NCI-H526 treated with DMSO at 0.1 percent for 48 hours (cell line): ENCODE data around the gene SLC25A48.

Source experiments
- DNase-seq: peaks from one replicate; lab custom pipeline; 2025; lab: John Stamatoyannopoulos, UW

The SLC25A48 gene

GRCh38 chr5:135930029-135930948, 95.8 kb downstream of the SLC25A48 start:
- no peak for DNase-seq

- no peak for DNase-seq
Observed at GRCh38 chr5:135930949-135931295, 96.5 kb downstream of the SLC25A48 start.

GRCh38 chr5:135934939-135935338, 100.5 kb downstream of the SLC25A48 start:
- no peak for DNase-seq

GRCh38 chr5:135937245-135937911, 102.9 kb downstream of the SLC25A48 start:
- DNase-seq: no peak
